NB4 (cell line): ENCODE measurements around the gene CARNS1.

ENCODE experiments used
- DNase-seq: peaks from one replicate; pipeline ENCODE4 v3.0.0; 2010; ENCODE audit warnings: low read depth
- H3K4me3 ChIP-seq: one replicate; pipeline ENCODE4 v1.5.1; 2011; ENCODE audit warnings: mild to moderate bottlenecking, low read depth, low read length, moderate library complexity
- CTCF ChIP-seq: IDR thresholded peaks from one replicate; pipeline ENCODE4 v1.5.1; 2012; ENCODE audit warnings: low read depth, low read length
- MAX ChIP-seq: IDR thresholded peaks from 2 replicates; pipeline ENCODE4 v1.6.1; 2011; ENCODE audit warnings: low read depth, low read length
- MYC ChIP-seq: IDR thresholded peaks from 2 replicates; pipeline ENCODE4 v1.6.1; 2011; ENCODE audit warnings: low read depth, low read length
- POLR2A ChIP-seq: IDR thresholded peaks from 2 replicates; pipeline ENCODE4 v1.6.1; 2011; ENCODE audit warnings: mild to moderate bottlenecking; ENCODE audit not compliant: insufficient read length; ENCODE audit errors: extremely low read depth

CARNS1 gene, protein sequence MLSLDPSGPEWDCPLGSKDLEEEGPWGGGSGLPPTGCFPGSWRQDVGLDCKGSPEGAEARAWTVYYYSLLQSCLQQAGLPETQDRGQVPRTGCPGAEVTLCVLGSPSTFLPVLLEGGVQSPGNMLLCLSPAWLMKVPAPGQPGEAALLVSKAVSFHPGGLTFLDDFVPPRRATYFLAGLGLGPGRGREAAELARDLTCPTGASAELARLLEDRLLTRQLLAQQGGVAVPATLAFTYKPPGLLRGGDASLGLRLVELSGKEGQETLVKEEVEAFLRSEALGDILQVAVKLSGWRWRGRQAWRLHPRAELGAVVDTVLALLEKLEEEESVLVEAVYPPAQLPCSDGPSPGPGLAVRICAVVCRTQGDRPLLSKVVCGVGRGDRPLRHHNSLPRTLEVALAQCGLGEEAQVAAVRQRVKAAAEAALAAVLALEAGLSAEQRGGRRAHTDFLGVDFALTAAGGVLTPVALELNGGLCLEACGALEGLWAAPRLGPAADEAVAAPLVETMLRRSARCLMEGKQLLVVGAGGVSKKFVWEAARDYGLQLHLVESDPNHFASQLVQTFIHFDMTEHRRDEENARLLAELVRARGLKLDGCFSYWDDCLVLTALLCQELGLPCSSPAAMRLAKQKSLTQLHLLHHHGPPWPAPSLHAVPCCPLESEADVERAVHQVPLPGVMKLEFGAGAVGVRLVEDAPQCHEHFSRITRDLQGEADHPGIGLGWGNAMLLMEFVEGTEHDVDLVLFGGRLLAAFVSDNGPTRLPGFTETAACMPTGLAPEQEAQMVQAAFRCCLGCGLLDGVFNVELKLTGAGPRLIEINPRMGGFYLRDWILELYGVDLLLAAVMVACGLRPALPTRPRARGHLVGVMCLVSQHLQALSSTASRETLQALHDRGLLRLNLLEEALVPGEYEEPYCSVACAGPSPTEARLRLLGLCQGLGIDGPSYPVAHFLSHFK

DNA sequence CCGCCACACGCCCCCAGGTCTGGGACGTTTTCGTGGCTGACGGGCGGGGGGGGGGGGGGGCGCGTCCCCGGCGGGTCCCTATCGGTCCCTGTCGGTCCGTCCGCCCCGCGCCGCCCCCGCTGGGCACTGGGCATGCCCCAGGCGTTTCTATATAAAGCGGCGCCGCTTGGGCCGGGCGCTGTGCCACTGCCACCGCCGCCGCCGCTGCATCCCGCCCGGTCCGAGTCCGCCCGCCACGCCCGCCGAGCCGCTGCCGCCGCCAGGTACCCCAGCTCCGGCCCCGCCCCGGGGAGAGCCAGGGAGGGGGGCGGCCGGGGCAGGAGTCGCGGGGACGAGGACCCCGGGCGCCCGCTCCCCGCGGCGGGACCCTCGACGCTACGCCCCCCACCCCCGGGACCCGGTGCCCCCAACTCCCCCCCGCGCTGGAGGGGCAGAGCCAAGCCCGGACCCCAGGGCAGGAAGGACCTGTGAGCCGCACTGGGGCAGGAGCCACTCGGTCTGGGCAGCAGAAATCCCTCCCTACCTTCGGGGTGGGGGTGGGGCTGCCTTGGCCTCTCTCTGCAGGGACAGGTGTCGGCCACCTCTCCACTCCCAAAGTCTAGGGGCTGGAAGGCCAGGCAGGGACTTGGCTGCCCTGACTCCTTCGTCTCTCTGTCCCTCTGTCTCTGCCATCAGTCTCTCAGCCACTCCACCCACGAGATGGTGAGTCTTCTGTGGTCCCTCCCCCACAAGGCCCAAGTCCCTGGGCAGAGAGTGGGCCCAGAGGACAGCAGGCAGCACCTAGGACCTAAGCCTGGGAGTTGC is at the start of gene CARNS1:
TSS of gene CARNS1 (plus strand) at position 178 of the 804 bp plus-strand sequence. CDS start at position 700, 522 bp downstream.
- TF ChIP-seq POLR2A (no peak), MAX (no peak), MYC (no peak), CTCF (no peak)
- H3K4me3 ChIP-seq, result no peak within 1 kb of the TSS
- no peak for DNase-seq

- TF ChIP-seq MAX (no peak), MYC (no peak), POLR2A (no peak), CTCF (no peak)
- no peak for DNase-seq
- H3K4me3 ChIP-seq, result no peak overlapping the region
Measured at GRCh38 chr11:67365736-67366444, 49.6 kb upstream of the CARNS1 start.

DNA sequence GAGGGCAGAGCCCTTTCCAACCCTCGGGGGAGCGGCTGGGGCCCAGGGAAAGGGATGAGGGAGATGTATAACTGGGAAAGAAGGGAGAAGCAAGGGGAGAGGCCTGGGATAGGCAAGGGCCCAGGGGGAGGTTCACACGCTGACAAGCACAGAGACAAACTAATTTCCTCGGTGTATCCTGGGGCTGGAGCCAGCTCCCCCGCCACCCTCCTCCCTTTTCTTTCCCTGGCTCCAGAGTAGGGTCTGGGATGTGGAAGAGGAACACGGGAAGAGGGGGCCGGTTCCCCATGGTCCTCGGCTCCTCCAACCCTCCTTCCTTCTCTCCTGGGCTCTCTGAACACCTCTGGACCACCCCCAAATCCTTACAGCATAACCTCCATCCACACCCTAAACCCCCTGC is 48.9 kb upstream of the CARNS1 start:
- DNase-seq, result no peak
- no peak for TF ChIP-seq CTCF
- TF ChIP-seq MAX, result no peak
- TF ChIP-seq MYC, result no peak
- no peak for TF ChIP-seq POLR2A

GRCh38 chr11:67366961-67367760 is 48.3 kb upstream of the CARNS1 start:
- no peak overlapping the region for H3K4me3 ChIP-seq
- TF ChIP-seq POLR2A, result no peak
- no peak for TF ChIP-seq MYC
- no peak for TF ChIP-seq CTCF
- no peak for TF ChIP-seq MAX
- DNase-seq, result no peak

More for the DNA sequence above, 48.9 kb upstream of the CARNS1 start:
- H3K4me3 ChIP-seq, result no peak overlapping the region
